Glomerular endothelial cell (primary cell): ENCODE measurements around the gene ANKFN1. TPM values are rescaled to one million over a fixed set of nuclear protein-coding genes. Genes with fewer than 3 reads are reported as not detected.
"Not testable (repeated sequence)": the region's sequence is repeated elsewhere in the genome, so short reads cannot be mapped to it uniquely, and the experiment has no call there.

Experiments
- DNase-seq: peaks from one replicate; pipeline ENCODE4 v3.0.0-alpha.2; 2011; ENCODE audit warnings: low read depth, low spot score; ENCODE audit errors: extremely low read depth
- total RNA-seq: library from RNA; depleted of rRNA; stranded (reverse); fragments of >200 nt; gene quantifications from 2 replicates; pipeline ENCODE4 v1.2.3, GENCODE V29; 2015

Gene ANKFN1
- total RNA-seq, 1 donor from 2014 or later = not detected

GRCh38 chr17:56288786-56289185, 135.5 kb downstream of the ANKFN1 start:
- DNase-seq = not testable (repeated sequence)

- no peak for DNase-seq
Observed at GRCh38 chr17:56289321-56289720, 136.0 kb downstream of the ANKFN1 start.

GRCh38 chr17:56290101-56290801, 137.0 kb downstream of the ANKFN1 start:
- no peak for DNase-seq

- DNase-seq = no peak
Observed at GRCh38 chr17:56290802-56291118, 137.5 kb downstream of the ANKFN1 start.

DNA sequence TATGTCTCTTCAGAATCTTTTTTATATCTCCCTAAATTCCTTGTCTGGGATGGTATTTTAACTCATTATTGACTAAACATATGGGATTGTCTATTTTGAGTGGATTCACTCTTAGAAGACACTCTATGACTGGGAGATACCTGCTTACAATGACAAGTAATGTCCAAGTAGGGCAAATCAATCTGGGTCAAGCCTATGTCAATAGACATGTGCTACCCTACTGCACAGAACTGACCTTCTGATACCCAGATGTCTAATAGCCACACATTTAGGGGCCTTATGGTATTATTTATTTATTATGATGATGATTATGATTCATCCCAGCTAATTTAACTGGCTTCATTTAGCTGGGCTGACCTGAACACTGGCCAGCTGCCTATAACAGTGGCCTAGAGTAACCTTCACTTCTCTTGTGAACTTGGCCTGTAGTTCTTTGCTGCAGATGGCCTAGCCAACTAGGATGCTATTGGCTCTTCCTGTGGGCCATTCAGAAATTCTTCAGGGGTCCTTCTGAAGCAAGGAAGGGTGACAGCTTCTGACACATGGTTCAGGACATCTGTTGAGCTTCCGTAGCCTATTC, 138.0 kb downstream of the ANKFN1 start:
- no peak for DNase-seq

GRCh38 chr17:56292010-56292409, 138.7 kb downstream of the ANKFN1 start:
- DNase-seq = peak; percentile 68

DNA sequence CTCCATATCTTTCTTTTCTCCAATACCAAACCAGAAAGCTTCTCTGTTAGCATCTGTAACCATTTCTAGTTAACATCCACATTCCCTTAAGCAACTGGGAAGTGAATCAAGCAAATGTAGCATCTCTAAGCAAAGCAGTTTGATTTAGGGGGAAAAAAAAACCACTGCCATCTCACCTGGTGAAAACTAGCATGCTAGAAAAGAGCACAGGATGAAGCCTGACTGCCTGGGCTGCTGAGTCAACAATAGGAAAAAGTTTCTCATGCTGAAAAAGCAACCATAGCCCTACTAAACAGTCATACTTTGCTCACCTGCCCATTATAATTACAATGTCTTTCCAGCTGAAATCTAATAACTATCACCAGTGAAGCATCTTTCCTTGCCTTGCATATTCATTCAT, 139.3 kb downstream of the ANKFN1 start:
- DNase-seq = no peak

- no peak for DNase-seq
Observed at GRCh38 chr17:56297184-56297583, 143.9 kb downstream of the ANKFN1 start.

DNA sequence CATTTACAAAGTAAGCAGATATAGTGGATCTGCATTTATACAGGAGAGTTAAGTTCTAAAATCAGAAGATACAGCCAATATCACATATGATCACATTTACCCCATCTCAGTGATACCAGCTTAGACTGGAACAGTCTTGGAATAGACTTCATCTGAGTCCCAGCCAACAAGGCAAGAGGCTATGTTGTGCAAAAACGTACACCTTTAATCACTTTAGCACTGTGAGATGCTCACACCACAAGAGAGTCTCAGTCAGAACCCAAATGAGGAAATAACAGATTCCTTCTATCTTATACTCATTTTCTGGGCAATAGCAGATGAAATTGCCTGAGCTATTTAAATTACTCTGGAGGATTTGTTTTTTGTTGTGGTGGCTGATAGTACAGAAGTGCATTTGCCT, 145.6 kb downstream of the ANKFN1 start:
- DNase-seq = no peak

DNA sequence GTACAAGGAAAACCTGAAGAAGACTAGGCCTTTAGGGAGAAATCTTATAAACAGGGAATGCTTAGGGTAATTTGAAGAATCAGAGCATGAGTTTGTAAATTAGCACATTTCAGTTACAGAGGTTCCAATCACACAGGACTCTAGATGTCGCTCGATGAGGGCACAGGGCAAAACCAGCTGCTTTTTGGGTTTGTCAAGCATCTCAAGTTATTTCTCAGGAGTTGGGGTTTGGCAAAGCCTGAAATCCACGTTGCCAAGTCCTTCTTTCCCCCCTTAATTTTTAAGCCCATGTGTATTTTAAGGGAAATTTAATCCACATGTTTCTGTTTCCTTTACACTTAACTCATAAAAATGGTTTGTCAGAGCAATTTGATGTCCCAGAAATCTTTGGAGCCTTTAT, 146.9 kb downstream of the ANKFN1 start:
- no peak for DNase-seq

DNA sequence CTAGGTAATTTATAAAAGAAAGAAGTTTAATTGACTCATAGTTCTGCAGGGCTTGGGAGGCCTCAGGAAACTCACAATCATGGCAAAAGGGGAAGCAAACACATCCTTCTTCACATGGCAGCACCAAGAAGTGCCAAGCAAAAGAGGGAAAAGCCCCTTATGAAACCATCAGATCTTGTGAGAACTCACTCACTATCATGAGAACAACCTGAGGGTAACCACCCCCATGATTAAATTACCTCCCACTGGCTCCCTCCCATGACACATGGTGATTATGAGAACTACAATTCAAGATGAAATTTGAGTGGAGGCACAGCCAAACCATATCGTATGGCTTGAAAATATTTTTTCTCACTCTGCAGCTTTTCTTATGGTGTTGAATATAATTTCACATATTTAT, 151.7 kb downstream of the ANKFN1 start:
- DNase-seq = no peak

- DNase-seq = no peak
Observed at GRCh38 chr17:56309897-56310296, 156.6 kb downstream of the ANKFN1 start.

GRCh38 chr17:56310782-56311181, 157.5 kb downstream of the ANKFN1 start:
- no peak for DNase-seq

DNA sequence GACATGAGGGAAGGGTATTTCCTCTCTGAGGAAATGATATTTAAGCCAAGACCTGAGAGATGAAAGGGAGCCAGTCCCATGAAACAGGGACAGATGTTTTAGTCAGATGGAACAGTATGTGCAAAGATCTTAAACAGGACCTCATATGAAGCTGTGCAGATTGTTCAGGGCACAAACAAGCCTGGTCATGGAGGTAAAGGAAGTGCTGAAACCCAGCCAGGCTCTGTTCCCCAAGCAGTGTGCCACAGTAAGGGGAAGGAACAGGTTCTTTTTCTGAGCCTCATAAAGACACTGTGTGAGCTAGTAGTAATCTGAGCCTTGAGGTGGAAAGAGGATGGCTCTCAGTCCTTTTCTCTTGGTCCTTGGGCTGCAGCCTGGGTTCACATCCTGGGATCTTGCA, 159.9 kb downstream of the ANKFN1 start:
- no peak for DNase-seq

GRCh38 chr17:56314026-56314425, 160.8 kb downstream of the ANKFN1 start:
- no peak for DNase-seq

DNA sequence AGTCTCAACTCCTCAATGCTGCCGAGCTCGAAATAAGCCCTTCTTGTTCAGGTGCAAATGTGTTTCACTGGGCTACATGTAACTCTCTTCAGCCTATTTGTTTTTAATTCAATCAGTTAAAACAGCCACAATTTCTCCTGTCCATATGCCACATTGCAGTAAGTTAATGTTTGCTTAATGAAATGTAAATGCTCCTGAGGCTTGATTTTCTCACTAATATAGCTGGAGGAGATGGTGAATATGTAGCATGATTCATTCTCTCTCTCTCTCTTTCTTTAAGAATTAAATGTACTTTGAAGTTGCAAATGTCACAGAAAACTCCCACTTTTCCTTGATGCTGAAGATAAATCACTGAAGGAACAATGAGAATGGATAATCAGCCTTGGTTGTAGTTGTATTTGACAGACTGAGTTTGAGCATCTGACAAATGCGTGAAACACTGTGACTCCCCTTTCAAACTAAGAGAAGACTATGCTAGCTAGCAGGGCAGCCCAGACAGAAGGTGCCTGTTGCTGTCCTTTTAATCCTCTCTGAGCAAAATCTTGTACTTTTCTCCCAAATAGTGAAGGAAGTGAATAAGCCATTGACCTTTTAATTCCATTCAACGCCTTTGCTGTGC, 161.8 kb downstream of the ANKFN1 start:
- no peak for DNase-seq

DNA sequence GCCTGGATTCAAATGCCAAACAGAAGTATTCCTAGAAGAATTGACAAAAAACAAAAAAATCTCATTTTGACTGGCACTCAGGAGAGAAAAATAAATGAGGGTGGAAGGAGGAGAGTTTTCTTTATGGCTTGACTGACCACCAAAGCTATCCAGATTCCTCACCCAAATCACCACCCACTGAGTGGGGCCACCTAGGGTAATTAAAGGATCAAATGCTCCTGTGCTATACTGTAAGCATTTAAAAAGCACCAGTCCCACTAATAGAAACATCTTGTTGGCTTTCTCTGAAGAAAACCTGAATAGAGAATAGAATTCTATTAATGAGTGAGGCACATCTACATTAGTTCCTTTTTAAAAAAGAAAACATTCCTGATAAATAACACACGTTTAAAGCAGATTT, 163.3 kb downstream of the ANKFN1 start:
- no peak for DNase-seq

DNA sequence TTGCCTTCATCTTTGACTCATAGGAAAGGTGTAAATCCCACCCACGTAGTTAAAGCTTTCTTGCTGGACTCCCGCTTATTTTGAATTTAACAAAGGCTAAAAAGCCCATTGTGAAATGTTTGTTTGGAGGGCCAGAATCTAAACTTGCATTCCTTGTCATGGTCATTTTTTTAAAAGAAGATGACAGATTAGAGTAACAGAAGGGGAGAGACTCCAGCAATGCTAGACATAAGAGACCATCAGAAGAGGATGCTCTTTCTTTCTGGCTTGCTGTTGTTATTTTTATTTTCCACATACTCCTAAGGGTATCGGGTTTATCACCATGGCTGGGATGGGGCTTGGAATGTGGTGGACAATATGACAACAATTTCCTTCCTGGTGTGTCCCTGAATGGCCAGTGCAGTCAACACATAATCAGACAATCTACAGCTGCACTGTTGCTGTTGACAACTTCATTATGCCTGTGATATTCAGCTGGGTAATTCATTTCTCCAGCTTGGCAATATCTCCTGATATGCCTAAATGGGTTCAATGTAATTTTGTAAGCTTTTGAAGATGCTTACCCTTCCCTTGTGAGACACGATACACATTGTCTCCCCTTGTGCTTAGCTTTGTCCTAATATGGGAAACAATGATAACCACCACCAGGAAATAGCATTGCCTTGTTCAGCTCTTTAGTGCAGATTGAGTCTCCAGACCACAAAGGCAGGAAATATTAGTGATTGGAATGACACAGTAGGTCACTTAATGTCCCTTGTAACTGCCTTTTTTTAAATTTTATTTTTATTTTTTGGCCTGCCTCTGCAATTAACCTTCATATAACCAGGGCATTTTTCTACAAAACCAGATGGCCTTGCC, 164.3 kb downstream of the ANKFN1 start:
- peak; percentile 12 for DNase-seq

DNA sequence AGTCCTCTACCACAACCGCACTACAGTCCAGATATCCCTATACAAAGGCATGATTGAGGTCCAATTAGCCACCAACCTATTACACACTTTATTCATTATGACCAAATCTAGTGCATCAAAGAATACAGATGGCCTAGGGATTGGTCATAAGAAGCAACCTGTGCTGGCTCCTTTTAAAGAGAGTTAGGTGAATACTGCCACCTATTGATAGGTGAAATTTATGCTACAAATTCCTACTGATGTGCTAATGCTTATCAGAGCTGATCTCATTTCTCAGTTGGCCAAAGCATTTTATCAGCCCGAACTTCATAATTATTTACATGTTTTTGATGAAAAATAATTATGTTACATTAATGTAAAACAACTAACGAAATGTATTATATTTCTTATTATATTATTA, 166.3 kb downstream of the ANKFN1 start:
- DNase-seq = peak; percentile 47

DNA sequence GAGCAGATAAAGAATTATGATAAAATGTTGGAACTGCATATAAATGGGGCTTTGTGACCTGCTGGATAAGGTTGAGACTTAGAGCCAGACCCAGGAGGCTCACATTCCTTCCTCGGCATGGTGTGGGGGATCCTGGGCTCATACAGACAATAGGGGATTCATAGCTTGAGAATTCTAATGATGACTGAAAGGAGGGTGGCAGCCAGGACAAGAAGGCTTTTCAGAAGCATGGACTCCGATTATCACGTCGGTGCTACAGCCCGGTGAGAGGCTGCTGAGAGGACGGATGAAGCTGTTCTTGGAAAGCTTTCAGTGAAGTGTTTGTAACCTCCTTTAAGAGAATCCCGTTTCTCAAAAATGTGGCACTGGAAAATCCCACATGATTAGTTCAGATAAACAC, 167.2 kb downstream of the ANKFN1 start:
- DNase-seq = no peak

GRCh38 chr17:56322991-56323390, 169.7 kb downstream of the ANKFN1 start:
- no peak for DNase-seq

DNA sequence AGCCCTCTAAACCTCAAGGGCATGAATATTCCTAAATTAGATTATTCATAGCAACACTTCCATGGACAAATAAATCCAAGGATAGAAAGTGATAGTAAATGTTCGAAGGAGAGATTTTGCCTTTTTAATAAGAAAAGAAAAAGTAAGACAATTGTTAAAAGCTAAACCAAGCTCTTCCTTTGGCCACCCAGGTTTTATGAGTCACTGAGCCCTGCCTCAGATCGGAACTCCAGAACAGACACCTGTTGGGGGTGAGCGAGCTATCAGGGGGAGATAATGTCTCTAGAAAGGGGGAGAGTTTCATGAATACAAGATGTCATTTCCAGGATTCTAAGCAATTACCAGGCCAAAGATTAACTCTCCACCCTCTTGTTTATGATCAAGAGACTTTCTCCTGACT, 171.4 kb downstream of the ANKFN1 start:
- no peak for DNase-seq
